Measurements from ENCODE around the gene CDH11.

GRCh38 chr16:65016754-65017153 lies 105.1 kb downstream of the CDH11 start:
- TF ChIP-seq POLR2AphosphoS5 (IDR thresholded peaks at IDR 0.05; ENCODE audit: low read depth, low read length), result no peak
- no peak for TF ChIP-seq SIN3A (IDR thresholded peaks at IDR 0.05; ENCODE audit: borderline replicate concordance, insufficient read depth, low read length)
- TF ChIP-seq TAF1 (IDR thresholded peaks at IDR 0.05; ENCODE audit: borderline replicate concordance, insufficient read depth, low read length), result no peak
- TF ChIP-seq REST (IDR thresholded peaks at IDR 0.05; ENCODE audit: insufficient read depth in 1 of 2, low read depth in 2 of 2, low read length in 2 of 2), result no peak

Data from PFSK-1 (cell line).